MCF 10A (cell line): Measurements from ENCODE around the gene ELN. TPM values are rescaled to one million over a fixed set of nuclear protein-coding genes. Genes with fewer than 3 reads are reported as not detected.

Source experiments
- BruUV-seq: library from RNA; stranded (reverse); fragments of 400-500 nt; replicated peaks from 2 replicates; lab custom pipeline; 2021; lab: Mats Ljungman, UMichigan
- CTCF ChIA-PET: fragments of 300-600 bp; sonication (Branson Sonifier 250); formaldehyde crosslinking; extraction: SDS; loops from one replicate; lab custom pipeline; 2021; ENCODE audit warnings: antibody characterized with exemption, inconsistent platforms; lab: Yijun Ruan, JAX
- POLR2A ChIA-PET: fragments of 300-600, 350-650 bp; sonication (Branson Sonifier 250); formaldehyde crosslinking; extraction: SDS; loops from one replicate; lab custom pipeline; 2020; ENCODE audit warnings: antibody characterized with exemption, inconsistent platforms; lab: Yijun Ruan, JAX
- DNase-seq: peaks from one replicate; pipeline ENCODE4 v3.0.0-alpha.2; 2018; ENCODE audit not compliant: unreplicated experiment
- H3K27ac Mint-ChIP-seq: one replicate; pipeline ENCODE4 v1.8.0; 2022; ENCODE audit warnings: mild to moderate bottlenecking, low read depth, mixed read lengths; ENCODE audit not compliant: unreplicated experiment
- H3K27me3 Mint-ChIP-seq: one replicate; pipeline ENCODE4 v1.8.0; 2022; ENCODE audit warnings: mixed read lengths; ENCODE audit not compliant: insufficient read depth, unreplicated experiment
- H3K36me3 Mint-ChIP-seq: one replicate; pipeline ENCODE4 v1.8.0; 2022; ENCODE audit warnings: mild to moderate bottlenecking, moderate library complexity, mixed read lengths; ENCODE audit not compliant: insufficient read depth, unreplicated experiment
- H3K4me1 Mint-ChIP-seq: one replicate; pipeline ENCODE4 v1.8.0; 2022; ENCODE audit warnings: mixed read lengths; ENCODE audit not compliant: insufficient read depth, unreplicated experiment
- H3K4me3 Mint-ChIP-seq: one replicate; pipeline ENCODE4 v1.8.0; 2022; ENCODE audit warnings: mild to moderate bottlenecking, moderate library complexity, mixed read lengths; ENCODE audit not compliant: unreplicated experiment
- H3K9me3 Mint-ChIP-seq: one replicate; pipeline ENCODE4 v1.8.0; 2022; ENCODE audit warnings: mixed read lengths; ENCODE audit not compliant: unreplicated experiment
- intact Hi-C: fragments of 100-400 bp; cut with micrococcal nuclease; formaldehyde crosslinking; loops from 2 replicates; pipeline ENCODE4 v1.14.1; 2022
- total RNA-seq: library from RNA; stranded (reverse); gene quantifications from 2 replicates; pipeline ENCODE4 v1.2.3, GENCODE V29; 2022
- TF ChIP-seq, protein P1 (sequence below): fragments of 200-600 bp; IDR thresholded peaks from one replicate; pipeline ENCODE4 v1.8.0; 2022; ENCODE audit warnings: antibody characterized with exemption, mild to moderate bottlenecking; ENCODE audit not compliant: unreplicated experiment

Gene ELN
- total RNA-seq, 1 experiment from 2014 or later = not detected

DNA sequence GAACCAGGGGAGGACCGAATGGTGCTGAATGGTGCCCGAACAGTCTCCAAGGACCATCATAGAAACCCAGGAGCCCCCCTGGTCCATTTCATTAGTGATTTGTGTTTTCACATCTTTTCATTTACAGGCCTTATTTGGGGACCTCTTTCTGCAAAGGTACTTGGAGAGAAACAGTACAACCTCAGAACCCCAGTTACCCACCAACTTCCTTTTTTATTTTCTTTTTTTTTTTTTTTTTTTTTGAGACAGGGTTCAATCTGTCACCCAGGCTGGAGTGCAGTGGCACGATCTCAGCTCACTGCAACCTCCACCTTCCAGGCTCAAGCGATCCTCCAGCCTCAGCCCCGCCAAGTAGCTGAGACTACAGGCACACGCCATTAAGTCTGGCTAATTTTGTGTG lies 13.0 kb upstream of the ELN start:
- Mint-ChIP-seq H3K27ac (no peak overlapping the region), H3K36me3 (no peaks in the 10 kb centered on the region), H3K9me3 (no peaks in the 10 kb centered on the region), H3K4me3 (no peak overlapping the region), H3K27me3 (no peaks in the 10 kb centered on the region), H3K4me1 (no peaks in the 10 kb centered on the region)
- ChIA-PET POLR2A (no interaction called here), CTCF (interaction anchor here (5.0 kb wide), 1 partner anchor 11 kb away, joined by 37 read pairs; no protein-coding TSS in a partner anchor)
- no peak for DNase-seq
- TF ChIP-seq, protein P1, sequence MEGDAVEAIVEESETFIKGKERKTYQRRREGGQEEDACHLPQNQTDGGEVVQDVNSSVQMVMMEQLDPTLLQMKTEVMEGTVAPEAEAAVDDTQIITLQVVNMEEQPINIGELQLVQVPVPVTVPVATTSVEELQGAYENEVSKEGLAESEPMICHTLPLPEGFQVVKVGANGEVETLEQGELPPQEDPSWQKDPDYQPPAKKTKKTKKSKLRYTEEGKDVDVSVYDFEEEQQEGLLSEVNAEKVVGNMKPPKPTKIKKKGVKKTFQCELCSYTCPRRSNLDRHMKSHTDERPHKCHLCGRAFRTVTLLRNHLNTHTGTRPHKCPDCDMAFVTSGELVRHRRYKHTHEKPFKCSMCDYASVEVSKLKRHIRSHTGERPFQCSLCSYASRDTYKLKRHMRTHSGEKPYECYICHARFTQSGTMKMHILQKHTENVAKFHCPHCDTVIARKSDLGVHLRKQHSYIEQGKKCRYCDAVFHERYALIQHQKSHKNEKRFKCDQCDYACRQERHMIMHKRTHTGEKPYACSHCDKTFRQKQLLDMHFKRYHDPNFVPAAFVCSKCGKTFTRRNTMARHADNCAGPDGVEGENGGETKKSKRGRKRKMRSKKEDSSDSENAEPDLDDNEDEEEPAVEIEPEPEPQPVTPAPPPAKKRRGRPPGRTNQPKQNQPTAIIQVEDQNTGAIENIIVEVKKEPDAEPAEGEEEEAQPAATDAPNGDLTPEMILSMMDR = no peak
- intact Hi-C loops = no loop called here
- BruUV-seq = no TSS peak

DNA sequence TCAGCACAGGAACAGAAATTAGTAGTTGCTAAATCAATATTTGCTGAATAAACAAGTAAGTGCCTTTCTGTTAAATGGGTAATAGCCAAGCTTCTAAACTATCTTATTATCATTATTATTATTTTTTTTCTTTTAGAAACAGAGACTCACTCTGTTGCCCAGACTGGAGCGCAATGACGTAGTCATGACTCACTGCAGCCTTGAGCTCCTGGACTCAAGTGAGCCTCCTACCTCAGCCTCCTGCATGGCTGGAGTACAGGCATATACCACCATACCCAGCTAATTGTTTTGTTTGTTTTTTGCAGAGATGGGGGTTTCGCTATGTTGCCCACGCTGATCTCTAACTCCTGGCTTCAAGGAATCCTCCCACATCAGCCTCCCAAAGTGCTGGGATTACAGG lies 12.3 kb upstream of the ELN start:
- Mint-ChIP-seq H3K4me3 (no peak overlapping the region), H3K27me3 (no peaks in the 10 kb centered on the region), H3K4me1 (no peaks in the 10 kb centered on the region), H3K9me3 (no peaks in the 10 kb centered on the region), H3K36me3 (no peaks in the 10 kb centered on the region), H3K27ac (no peak overlapping the region)
- intact Hi-C loops = no loop called here
- ChIA-PET POLR2A (no interaction called here), CTCF (interaction anchor here (5.0 kb wide), 1 partner anchor 10 kb away, joined by 37 read pairs; no protein-coding TSS in a partner anchor)
- TF ChIP-seq, protein P1 = no peak
- no peak for DNase-seq
- BruUV-seq = no TSS peak

DNA sequence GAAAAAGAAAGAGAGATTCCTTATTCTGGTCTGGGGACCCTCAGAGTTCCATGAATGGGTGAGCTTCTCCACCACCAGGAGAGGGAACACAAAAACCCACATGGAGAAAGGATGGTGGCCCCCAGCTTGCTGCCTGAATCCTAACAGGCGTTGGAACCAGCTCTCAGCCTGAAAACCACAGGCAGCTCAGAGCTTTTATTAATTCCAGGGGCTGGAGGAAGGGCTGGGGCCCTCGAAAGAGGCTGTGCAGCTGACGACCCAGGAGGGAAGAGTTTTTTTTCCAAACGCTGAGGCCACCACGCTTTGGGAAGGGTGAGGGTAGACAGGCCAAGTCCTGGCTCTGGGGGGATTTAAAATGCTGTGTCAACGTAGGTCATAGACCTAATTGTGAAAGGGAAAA lies 10.8 kb upstream of the ELN start:
- H3K9me3 Mint-ChIP-seq = no peaks in the 10 kb centered on the region
- no peaks in the 10 kb centered on the region for H3K27me3 Mint-ChIP-seq
- intact Hi-C loops = no loop called here
- no peaks in the 10 kb centered on the region for H3K36me3 Mint-ChIP-seq
- CTCF ChIA-PET = interaction anchor here (0.7 to 5.0 kb wide), 2 partner anchors 9 to 451 kb away, joined by 3 to 37 read pairs; no protein-coding TSS in a partner anchor
- TF ChIP-seq, protein P1 = no peak
- no peak overlapping the region for H3K4me3 Mint-ChIP-seq
- POLR2A ChIA-PET = no interaction called here
- no peaks in the 10 kb centered on the region for H3K4me1 Mint-ChIP-seq
- DNase-seq = no peak
- no TSS peak for BruUV-seq
- no peak overlapping the region for H3K27ac Mint-ChIP-seq

DNA sequence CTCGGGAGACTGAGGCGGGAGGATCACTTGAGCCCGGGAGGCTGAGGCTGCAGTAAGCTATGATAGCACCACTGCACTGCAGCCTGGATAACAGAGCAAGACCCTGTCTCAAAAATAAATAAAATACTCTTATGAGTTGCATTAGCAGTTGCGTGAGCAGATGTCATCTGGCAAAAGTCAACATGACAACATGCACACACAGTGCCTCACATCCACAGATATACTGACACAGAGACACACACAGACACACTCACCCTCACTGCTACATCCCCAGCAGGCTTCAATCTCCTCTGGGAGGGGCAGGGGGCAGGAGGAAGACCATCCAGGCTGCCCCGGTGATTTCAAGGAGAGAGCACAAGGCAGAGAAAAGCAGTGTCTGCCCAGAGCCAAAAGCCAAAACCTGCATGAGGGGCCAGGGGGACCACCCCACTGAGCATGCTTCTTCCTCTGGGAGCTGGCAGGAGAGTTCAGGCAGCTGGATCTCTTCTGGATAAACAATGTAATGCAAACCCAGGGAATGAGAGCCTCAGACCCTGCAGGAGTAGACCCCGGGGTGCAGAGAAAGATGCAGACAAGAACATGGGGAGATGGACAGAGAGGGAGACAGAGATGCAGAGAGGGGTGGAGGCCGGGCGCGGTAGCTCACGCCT lies 9.6 kb upstream of the ELN start:
- no peak overlapping the region for H3K4me3 Mint-ChIP-seq
- POLR2A ChIA-PET = no interaction called here

More for the DNA sequence above, 9.6 kb upstream of the ELN start:
- Mint-ChIP-seq H3K36me3 (no peaks in the 10 kb centered on the region), H3K27ac (no peak overlapping the region), H3K4me1 (no peaks in the 10 kb centered on the region), H3K27me3 (no peaks in the 10 kb centered on the region), H3K9me3 (no peaks in the 10 kb centered on the region)
- no peak for DNase-seq
- CTCF ChIA-PET = interaction anchor here (0.7 to 5.0 kb wide), 3 partner anchors 7 to 46 kb away, joined by 3 to 37 read pairs (median 5); no protein-coding TSS in a partner anchor
- TF ChIP-seq, protein P1 = no peak
- BruUV-seq = no TSS peak
- intact Hi-C loops = no loop called here
